HG03442 (cell line): ENCODE data around the gene RCBTB1.
"Not testable (repeated sequence)": the region's sequence is repeated elsewhere in the genome, so short reads cannot be mapped to it uniquely, and the experiment has no call there.

Source experiments
- ATAC-seq: cut with Tn5 transposase; IDR thresholded peaks from one replicate; pipeline ENCODE4 v1.9.1; 2021; ENCODE audit warnings: mild to moderate bottlenecking, moderate library complexity; ENCODE audit not compliant: unreplicated experiment

Gene RCBTB1

DNA sequence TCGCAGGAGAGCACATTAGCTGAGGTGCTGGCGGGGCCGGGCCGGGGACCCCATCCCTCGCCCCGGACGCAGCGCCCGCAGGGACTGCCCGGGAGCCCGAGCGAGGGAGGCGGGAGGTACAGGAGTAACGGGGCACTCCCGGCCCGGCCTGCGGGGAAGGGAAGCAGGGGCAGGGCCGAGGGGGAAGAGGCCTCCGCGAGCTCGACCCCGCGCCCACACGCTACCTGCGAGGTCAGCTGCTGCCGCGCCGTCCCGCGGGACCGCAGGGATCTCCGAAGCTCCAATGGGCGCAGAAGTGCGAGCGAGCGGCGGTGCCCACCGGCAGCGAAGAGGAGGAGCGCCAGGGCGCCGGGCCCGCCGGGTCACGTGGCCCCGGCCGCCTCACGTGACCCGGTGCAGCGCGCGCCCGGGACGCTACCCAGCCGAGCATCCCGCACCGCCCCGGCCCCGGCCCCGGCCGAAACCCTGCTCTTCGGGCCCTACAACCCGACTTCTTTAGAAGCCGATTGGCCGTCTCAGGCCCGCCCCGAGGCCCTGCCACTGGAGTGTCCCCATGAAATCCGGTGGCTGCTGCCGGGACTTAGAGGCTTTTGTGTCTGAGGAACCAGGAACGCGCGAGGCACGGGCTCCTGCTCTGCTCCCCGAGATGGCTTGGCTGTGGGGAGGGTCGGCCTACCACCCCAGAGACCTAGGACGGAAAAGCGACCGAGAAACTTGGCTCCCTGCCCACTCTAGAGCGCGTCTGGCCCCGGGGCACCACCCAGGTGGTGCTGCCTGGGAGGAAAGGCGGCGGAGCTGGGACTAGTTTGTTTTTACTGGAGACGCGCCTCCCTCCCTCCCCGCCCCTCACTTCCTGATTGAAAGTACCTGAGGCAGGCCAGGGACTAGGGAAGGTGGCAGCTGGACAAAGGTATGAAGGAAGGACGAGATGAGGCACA is at the start of gene RCBTB1:
Gene RCBTB1 (minus strand): TSS at position 339 of the 938 bp plus-strand sequence. CDS start 18,279 bp downstream, outside the sequence.
- ATAC-seq: peak; percentile 89

- ATAC-seq: no peak
Observed at GRCh38 chr13:49633710-49634109, 48.4 kb upstream of the RCBTB1 start.

DNA sequence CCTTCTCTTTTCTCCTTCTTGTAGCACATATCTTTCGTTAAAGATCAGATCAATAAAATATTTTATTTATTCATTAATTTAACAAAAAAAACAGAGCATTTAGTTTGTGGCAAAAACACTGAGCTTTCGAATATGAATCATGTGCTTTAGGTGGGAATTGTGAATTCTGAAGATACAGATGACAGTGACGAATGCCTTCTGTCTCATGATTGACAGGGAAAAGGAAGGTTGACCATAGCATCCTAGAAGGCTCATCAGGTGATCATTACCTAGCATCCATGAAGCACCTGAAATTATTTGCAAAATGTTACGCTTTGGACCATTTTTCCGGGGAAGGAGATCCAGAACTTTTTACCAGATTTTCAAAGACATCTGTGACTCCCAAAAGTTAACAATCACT is 46.8 kb upstream of the RCBTB1 start:
- no peak for ATAC-seq

GRCh38 chr13:49630580-49630979 is 45.2 kb upstream of the RCBTB1 start:
- no peak for ATAC-seq

DNA sequence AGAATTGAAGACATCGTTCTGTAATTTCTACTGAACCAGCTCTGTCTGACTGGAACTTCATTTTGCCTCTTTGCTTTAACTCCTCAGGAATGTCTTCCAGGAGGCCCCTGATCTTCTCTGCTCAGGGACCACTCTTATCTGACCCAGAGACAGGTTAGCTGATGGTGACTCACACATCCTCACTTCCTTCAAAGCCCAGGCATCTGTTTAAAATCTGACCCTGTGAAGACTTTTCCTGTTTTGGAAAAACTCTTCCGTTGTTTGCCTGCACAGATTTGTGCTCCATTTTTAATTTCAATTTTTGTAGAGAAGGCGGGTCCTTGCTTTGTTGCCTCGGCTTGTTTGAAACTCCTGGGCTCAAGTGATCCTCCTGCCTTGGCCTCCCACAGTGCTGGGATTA is 44.6 kb upstream of the RCBTB1 start:
- no peak for ATAC-seq

GRCh38 chr13:49629196-49629938 is 44.0 kb upstream of the RCBTB1 start:
- ATAC-seq: no peak

DNA sequence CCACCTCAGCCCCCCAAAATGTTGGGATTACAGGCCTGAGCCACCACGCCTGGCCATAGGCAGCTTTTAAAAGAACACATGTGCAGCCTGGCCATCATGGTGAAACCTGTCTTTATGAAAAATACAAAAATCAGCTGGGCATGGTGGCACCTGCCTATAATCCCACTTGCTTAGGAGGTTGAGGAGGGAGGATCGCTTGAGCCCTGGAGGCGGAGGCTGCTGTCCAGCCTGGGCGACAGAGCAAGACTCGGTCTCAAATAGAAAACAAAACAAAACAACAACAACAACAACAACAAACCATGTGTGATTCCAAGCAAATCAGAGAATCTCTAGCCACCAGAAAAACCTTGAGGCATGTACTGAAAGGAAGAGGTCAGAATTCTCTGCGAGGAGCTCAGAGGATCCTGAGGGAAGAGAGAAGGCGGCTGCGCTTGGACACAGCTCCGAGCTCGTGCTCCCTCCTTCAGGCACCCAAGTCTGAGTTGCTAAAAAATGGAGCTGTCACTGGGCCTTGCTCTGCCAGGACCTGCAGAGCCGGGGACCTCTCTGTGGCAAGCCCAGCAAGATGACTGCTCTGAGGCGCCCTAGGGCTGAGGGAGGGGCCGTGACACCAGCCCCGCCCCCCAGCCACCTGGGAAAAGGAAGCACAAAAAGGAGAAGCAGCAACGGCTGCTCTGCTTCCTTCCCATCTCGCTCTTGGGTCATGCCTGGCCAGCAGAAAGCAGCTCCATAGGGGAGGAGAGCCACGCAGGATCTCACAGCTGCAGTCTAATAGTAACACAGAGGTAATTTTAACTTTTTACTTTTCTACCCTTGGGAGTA is 42.7 kb upstream of the RCBTB1 start, which contains the start of gene ARL11:
Gene ARL11 (plus strand): TSS at position 677 of the 822 bp plus-strand sequence. CDS start 1,941 bp downstream, outside the sequence.
- ATAC-seq: peak; percentile 84

GRCh38 chr13:49625392-49626079 is 40.2 kb upstream of the RCBTB1 start:
- no peak for ATAC-seq

- no peak for ATAC-seq
Observed at GRCh38 chr13:49624229-49624628, 38.9 kb upstream of the RCBTB1 start.

DNA sequence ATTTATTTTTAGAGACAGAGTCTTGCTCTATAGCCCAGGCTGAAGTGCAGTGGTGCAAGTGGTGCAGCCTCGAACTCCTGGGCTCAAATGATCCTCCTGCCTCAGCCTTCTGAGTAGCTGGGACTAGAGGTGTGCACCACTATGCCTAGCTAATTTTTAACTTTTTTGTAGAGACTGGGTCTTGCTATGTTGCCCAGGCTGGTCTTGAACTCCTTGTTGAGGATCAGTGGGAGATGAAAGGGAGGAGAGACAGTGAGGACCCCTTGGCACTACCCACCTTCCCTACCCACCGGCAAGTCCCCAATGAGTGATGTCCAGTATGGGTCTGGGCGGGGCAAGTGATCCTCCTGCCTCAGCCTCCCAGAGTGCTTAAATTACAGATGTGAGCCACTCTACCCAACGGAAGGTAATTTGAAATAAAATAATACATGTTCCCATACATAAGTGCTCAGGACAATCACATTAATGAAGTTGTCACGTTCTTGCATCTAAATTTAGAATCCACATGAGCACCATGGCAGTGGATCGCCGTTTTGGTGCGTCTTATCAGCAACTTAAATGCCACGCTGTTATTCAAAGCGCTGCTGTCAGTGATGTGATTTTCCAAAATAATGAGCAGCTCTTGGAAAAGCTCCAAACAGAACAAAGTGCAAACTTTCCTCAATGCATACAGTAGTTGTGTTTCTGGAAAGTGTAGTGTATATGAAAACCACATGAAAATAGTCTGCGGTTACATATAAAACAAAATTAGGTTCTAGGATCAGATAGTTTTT is 37.0 kb upstream of the RCBTB1 start:
- ATAC-seq: no peak

DNA sequence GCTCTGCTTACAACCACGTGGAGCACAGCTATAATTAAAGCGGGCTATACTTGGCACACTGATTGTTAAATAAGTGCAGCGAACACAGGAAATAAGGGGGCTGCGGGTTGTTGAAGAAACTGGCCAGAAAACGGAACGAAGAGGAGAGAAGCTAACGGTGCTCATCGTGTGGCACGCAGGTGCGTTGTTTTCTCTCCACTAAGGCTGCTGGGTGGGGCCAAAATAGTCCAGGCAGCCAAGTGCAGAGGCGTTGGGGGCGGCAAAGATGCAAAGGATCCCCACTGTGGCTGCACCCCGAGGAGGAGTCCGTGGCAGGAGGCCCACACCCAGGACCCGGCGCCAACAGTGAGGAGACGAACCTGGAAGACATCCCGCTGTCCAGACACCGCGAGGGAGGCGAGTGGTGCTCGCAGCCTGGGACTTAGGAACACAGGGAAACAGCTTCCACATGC is 34.8 kb upstream of the RCBTB1 start:
- ATAC-seq: peak; percentile 52

DNA sequence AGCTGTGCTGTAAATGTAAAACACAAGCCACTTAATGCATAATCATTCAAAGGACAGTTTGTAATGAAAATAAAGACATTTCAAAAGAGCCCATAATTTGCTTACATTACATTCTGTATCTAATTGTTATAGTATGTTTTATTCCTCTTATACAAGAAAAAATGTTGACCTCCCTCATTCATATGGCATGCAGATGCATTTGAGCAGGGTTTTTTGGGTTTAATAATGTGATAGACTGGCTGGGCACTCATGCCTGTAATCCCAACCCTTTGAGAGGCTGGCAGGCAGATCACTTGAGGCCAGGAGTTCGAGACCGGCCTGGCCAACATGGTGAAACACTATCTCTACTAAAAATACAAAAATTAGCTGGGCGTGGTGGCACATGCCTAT is 31.3 kb upstream of the RCBTB1 start:
- ATAC-seq: no peak

DNA sequence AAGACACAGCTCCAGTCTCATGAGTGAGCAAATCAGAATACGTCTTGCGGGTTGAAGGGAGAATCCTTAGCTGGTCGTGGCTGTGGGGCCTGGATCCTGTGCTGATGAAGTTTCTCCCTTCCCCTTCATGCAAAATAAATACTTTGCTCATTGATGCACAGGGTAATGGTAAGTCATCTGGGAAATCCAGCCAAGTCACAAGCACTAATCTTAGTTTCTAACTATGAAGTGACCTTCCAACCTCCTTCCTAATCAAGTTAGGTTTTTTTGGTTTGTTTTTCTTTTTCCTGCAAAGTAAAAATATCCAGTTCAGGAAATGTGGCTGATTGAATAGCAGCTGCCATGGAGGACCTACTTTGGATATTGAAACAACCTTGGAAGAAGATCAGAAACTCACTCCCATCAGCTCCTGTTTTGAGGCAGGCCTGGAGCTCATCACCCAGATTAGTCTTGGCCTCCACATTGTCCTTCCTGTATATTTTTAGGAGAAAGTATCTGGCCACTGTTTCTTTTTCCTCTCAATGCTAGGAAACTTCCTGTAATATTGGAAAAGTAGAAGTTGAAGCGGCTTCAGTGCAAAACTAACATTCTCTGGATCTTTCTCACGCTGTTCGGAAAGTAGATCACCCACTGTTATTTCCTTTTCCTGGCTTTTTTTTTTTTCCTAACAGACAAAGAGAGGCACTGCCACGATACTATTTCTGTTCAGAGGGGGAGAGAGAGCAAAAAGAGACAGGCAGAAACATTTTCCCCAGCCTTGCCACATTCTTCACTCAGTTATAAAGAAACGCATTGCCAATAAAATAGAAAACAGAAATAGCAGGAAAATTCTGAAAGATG is 30.7 kb upstream of the RCBTB1 start:
- no peak for ATAC-seq

GRCh38 chr13:49612042-49612441 is 26.7 kb upstream of the RCBTB1 start:
- ATAC-seq: not testable (repeated sequence)

GRCh38 chr13:49610176-49610575 is 24.8 kb upstream of the RCBTB1 start:
- no peak for ATAC-seq

DNA sequence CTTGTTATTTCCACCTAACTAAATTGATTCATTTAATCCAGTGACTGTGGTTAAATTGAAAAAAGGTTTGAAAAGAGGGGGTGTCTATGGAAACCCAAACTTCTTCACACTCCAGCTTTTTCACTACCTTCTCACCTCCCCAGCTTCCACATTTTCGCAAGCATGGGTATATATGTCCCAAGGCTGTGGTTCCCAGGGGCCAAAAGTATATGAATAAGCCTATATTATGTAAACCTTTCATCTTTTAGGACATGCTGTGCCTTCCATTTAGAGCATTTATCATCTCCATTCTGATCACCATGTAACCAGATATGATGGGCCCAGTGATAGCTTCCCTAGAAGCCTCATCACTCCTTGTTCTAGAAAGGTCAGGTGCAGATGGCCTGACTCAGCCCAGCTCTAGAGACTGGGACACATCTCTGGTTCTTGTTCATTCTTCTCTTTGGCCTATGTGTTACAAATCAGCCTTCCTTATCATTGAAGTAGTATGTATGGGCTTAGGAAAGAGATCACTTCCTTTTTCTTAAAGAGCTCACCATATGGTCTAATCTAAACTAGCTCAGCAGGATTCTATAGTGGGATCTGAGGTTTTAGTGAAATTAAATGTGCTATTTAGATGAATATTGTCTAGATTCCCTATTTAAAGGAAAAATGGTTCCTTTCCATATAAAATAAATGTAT is 23.4 kb upstream of the RCBTB1 start:
- no peak for ATAC-seq

- ATAC-seq: no peak
Observed at GRCh38 chr13:49607761-49608160, 22.4 kb upstream of the RCBTB1 start.
